Stimulated activated naive CD4-positive, alpha-beta T cell (primary cell): ENCODE measurements around the gene MYO18B.

Source experiments
- DNase-seq, 6 experiments: peaks; one replicate each; lab custom pipeline; 2025; lab: John Stamatoyannopoulos, UW

The MYO18B gene

GRCh38 chr22:25748704-25749103, 6.7 kb downstream of the MYO18B start:
- no peak for DNase-seq

GRCh38 chr22:25749420-25750169, 7.6 kb downstream of the MYO18B start:
- no peak for DNase-seq

GRCh38 chr22:25750569-25751173, 8.7 kb downstream of the MYO18B start:
- no peak for DNase-seq

GRCh38 chr22:25751174-25751581, 9.2 kb downstream of the MYO18B start:
- DNase-seq = no peak

GRCh38 chr22:25752615-25753214, 10.7 kb downstream of the MYO18B start:
- DNase-seq = no peak

- no peak for DNase-seq
Measured at GRCh38 chr22:25753252-25753651, 11.3 kb downstream of the MYO18B start.

- DNase-seq = no peak
Measured at GRCh38 chr22:25754527-25755202, 12.7 kb downstream of the MYO18B start.

- no peak for DNase-seq
Measured at GRCh38 chr22:25757686-25758085, 15.7 kb downstream of the MYO18B start.

- no peak for DNase-seq
Measured at GRCh38 chr22:25758316-25758715, 16.3 kb downstream of the MYO18B start.

- DNase-seq = no peak
Measured at GRCh38 chr22:25759825-25760231, 17.8 kb downstream of the MYO18B start.

- DNase-seq = no peak
Measured at GRCh38 chr22:25760294-25760693, 18.3 kb downstream of the MYO18B start.

GRCh38 chr22:25760848-25761595, 19.0 kb downstream of the MYO18B start:
- DNase-seq = no peak

- no peak for DNase-seq
Measured at GRCh38 chr22:25762147-25762546, 20.2 kb downstream of the MYO18B start.

GRCh38 chr22:25763239-25763777, 21.3 kb downstream of the MYO18B start:
- DNase-seq = no peak

- no peak for DNase-seq
Measured at GRCh38 chr22:25764270-25765015, 22.5 kb downstream of the MYO18B start.

- no peak for DNase-seq
Measured at GRCh38 chr22:25765016-25765367, 23.0 kb downstream of the MYO18B start.

- no peak for DNase-seq
Measured at GRCh38 chr22:25765801-25766200, 23.8 kb downstream of the MYO18B start.

GRCh38 chr22:25766418-25766817, 24.4 kb downstream of the MYO18B start:
- no peak for DNase-seq

GRCh38 chr22:25770333-25770732, 28.3 kb downstream of the MYO18B start:
- DNase-seq = no peak

GRCh38 chr22:25772288-25772687, 30.3 kb downstream of the MYO18B start:
- DNase-seq = no peak

- DNase-seq = no peak
Measured at GRCh38 chr22:25774575-25775026, 32.6 kb downstream of the MYO18B start.
